ENCODE data around the gene HOXC12.

Gene HOXC12

GRCh38 chr12:53993162-53994008 is 38.7 kb downstream of the HOXC12 start:
- no peak for TF ChIP-seq CTCF (IDR thresholded peaks at IDR 0.05; ENCODE audit: low read depth, low read length, missing control alignments)
- in situ Hi-C loops (cut with HindIII; ENCODE audit: low sequenced_read_pairs), result no loop called here
- DNase-seq (ENCODE audit: low read depth), result no peak
- H3K4me3 ChIP-seq (ENCODE audit: low read depth, low read length), result no peak overlapping the region

- no peak for TF ChIP-seq CTCF (IDR thresholded peaks at IDR 0.05; ENCODE audit: low read depth, low read length, missing control alignments)
- no peak overlapping the region for H3K4me3 ChIP-seq (ENCODE audit: low read depth, low read length)
- no peak for DNase-seq (ENCODE audit: low read depth)
- in situ Hi-C loops (cut with HindIII; ENCODE audit: low sequenced_read_pairs), result no loop called here
Measured at GRCh38 chr12:53994009-53994263, 39.2 kb downstream of the HOXC12 start.

GRCh38 chr12:53994264-53995001 is 39.7 kb downstream of the HOXC12 start:
- DNase-seq (ENCODE audit: low read depth), result no peak
- in situ Hi-C loops (cut with HindIII; ENCODE audit: low sequenced_read_pairs), result no loop called here
- H3K4me3 ChIP-seq (ENCODE audit: low read depth, low read length), result no peak overlapping the region
- no peak for TF ChIP-seq CTCF (IDR thresholded peaks at IDR 0.05; ENCODE audit: low read depth, low read length, missing control alignments)

GRCh38 chr12:53995002-53995377 is 40.3 kb downstream of the HOXC12 start:
- in situ Hi-C loops (cut with HindIII; ENCODE audit: low sequenced_read_pairs), result no loop called here
- no peak overlapping the region for H3K4me3 ChIP-seq (ENCODE audit: low read depth, low read length)
- DNase-seq (ENCODE audit: low read depth), result no peak
- TF ChIP-seq CTCF (IDR thresholded peaks at IDR 0.05; ENCODE audit: low read depth, low read length, missing control alignments), result no peak

- peak overlapping the region; percentile 17 for H3K4me3 ChIP-seq (ENCODE audit: low read depth, low read length)
- in situ Hi-C loops (cut with HindIII; ENCODE audit: low sequenced_read_pairs), result no loop called here
- no peak for DNase-seq (ENCODE audit: low read depth)
- TF ChIP-seq CTCF (IDR thresholded peaks at IDR 0.05; ENCODE audit: low read depth, low read length, missing control alignments), result no peak
Measured at GRCh38 chr12:53995378-53996239, 40.9 kb downstream of the HOXC12 start.
